Measurements from ENCODE around the gene CNKSR3.

GRCh38 chr6:154380741-154381140 lies 129.7 kb downstream of the CNKSR3 start:
- TF ChIP-seq CTCF (IDR thresholded peaks at IDR 0.05; ENCODE audit: control extremely low read depth in 1 of 3, insufficient read depth in 1 of 3, low read depth in 1 of 3, low read length in 3 of 3) (no peak), EZH2 (IDR thresholded peaks at IDR 0.05; ENCODE audit: low read depth, low read length, severe bottlenecking) (no peak), SP4 (IDR thresholded peaks at IDR 0.05; ENCODE audit: low read length) (no peak)
